ENCODE data around the gene NDRG2.

NDRG2 gene

GRCh38 chr14:20970647-20970982 is 54.2 kb downstream of the NDRG2 start:
- DNase-seq (ENCODE audit: low spot score), result no peak

- DNase-seq (ENCODE audit: low spot score), result no peak
These were observed 55.5 kb downstream of the NDRG2 start for GRCh38 chr14:20969336-20969735.

Data from NAMALWA (cell line).